Glutamatergic neuron (in vitro differentiated cells): Measurements from ENCODE around the gene ERGIC1. TPM values are rescaled to one million over a fixed set of nuclear protein-coding genes. Genes with fewer than 3 reads are reported as not detected.

ENCODE experiments used
- DNase-seq: peaks from one replicate; pipeline ENCODE4 v3.0.0; 2022
- H3K27ac Mint-ChIP-seq: one replicate; pipeline ENCODE4 v1.8.0; 2020; ENCODE audit warnings: mild to moderate bottlenecking, mixed read lengths, inconsistent platforms; ENCODE audit not compliant: unreplicated experiment
- H3K27me3 Mint-ChIP-seq: one replicate; pipeline ENCODE4 v1.8.0; 2020; ENCODE audit warnings: mild to moderate bottlenecking, moderate library complexity, mixed read lengths, inconsistent platforms; ENCODE audit not compliant: unreplicated experiment
- H3K36me3 Mint-ChIP-seq: one replicate; pipeline ENCODE4 v1.8.0; 2020; ENCODE audit warnings: mild to moderate bottlenecking, mixed read lengths, inconsistent platforms; ENCODE audit not compliant: unreplicated experiment
- H3K4me1 Mint-ChIP-seq: one replicate; pipeline ENCODE4 v1.8.0; 2020; ENCODE audit warnings: mild to moderate bottlenecking, low read depth, mixed read lengths, inconsistent platforms; ENCODE audit not compliant: unreplicated experiment
- H3K4me3 Mint-ChIP-seq: one replicate; pipeline ENCODE4 v1.8.0; 2020; ENCODE audit warnings: mild to moderate bottlenecking, mixed read lengths, inconsistent platforms; ENCODE audit not compliant: unreplicated experiment
- H3K9me3 Mint-ChIP-seq: one replicate; pipeline ENCODE4 v1.8.0; 2020; ENCODE audit warnings: mild to moderate bottlenecking, moderate library complexity, mixed read lengths, inconsistent platforms; ENCODE audit not compliant: unreplicated experiment
- total RNA-seq: library from RNA; stranded (reverse); fragmentation: NEBNext Ultra II Directional; extraction: Animal tissue kit (Norgen Biotek cat#: 25700); gene quantifications from one replicate; pipeline ENCODE4 v1.2.1, GENCODE V29; 2021; ENCODE audit not compliant: unreplicated experiment
- TF ChIP-seq, protein P1 (sequence below): fragments of 200-600 bp; sonication (generic); IDR thresholded peaks from one replicate; pipeline ENCODE4 v1.5.0; 2021; ENCODE audit not compliant: partially characterized antibody, unreplicated experiment

The ERGIC1 gene
- total RNA-seq, 1 donor from 2014 or later, result 76.2 TPM

- peak overlapping the region; percentile 80 for H3K4me3 Mint-ChIP-seq
- TF ChIP-seq, protein P1, sequence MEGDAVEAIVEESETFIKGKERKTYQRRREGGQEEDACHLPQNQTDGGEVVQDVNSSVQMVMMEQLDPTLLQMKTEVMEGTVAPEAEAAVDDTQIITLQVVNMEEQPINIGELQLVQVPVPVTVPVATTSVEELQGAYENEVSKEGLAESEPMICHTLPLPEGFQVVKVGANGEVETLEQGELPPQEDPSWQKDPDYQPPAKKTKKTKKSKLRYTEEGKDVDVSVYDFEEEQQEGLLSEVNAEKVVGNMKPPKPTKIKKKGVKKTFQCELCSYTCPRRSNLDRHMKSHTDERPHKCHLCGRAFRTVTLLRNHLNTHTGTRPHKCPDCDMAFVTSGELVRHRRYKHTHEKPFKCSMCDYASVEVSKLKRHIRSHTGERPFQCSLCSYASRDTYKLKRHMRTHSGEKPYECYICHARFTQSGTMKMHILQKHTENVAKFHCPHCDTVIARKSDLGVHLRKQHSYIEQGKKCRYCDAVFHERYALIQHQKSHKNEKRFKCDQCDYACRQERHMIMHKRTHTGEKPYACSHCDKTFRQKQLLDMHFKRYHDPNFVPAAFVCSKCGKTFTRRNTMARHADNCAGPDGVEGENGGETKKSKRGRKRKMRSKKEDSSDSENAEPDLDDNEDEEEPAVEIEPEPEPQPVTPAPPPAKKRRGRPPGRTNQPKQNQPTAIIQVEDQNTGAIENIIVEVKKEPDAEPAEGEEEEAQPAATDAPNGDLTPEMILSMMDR, result no peak
- peaks cover under 1% of the 10 kb centered on the region for H3K36me3 Mint-ChIP-seq
- peak overlapping the region; percentile 98 for H3K27ac Mint-ChIP-seq
- peaks cover 35% of the 10 kb centered on the region for H3K4me1 Mint-ChIP-seq
- DNase-seq, result no peak
- H3K27me3 Mint-ChIP-seq, result peaks cover 9% of the 10 kb centered on the region
- H3K9me3 Mint-ChIP-seq, result peaks cover 11% of the 10 kb centered on the region
Observed at GRCh38 chr5:172876578-172876977, 42.5 kb downstream of the ERGIC1 start.

DNA sequence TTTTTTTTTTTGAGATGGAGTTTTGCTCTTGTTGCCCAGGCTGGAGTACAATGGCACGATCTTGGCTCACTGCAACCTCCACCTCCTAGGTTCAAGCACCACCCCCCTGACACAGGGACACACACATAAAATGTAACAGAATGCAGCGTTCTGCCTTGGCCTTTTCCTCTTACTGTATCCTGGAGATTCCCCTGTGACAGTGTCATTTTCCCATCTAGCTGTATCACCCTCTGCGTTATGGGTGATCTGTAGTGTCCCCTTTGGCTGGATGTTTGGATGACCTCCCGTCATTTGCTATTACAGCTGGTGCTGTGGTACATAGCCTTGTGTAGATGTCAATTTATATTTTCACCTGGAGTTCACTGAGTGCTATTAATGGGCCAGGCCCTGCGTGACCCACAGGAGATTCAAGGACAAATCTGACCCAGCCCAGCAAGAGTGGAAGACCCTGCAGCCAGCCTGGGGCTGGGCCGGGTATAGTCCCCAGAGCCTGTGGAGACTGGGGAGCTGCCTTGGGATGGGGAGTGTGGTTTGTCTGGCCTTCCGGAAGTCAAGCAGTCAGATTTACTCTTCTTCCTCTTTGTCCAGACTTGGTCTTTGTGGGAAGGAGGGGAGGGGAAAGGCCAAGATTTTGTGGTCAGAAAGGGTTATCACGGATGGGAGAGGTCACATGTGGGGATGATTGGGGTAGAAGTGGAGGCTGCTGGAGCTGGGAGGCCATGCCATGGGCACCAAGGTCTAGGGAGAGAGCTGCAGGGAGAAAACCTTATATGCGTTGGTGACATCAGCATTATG, 43.6 kb downstream of the ERGIC1 start:
- TF ChIP-seq, protein P1, result no peak
- H3K27me3 Mint-ChIP-seq, result peaks cover 9% of the 10 kb centered on the region
- H3K4me3 Mint-ChIP-seq, result no peak overlapping the region
- H3K4me1 Mint-ChIP-seq, result peaks cover 35% of the 10 kb centered on the region
- H3K36me3 Mint-ChIP-seq, result peaks cover 10% of the 10 kb centered on the region
- H3K9me3 Mint-ChIP-seq, result peaks cover 12% of the 10 kb centered on the region
- peak overlapping the region; percentile 74 for H3K27ac Mint-ChIP-seq
- DNase-seq, result no peak

- peaks cover 9% of the 10 kb centered on the region for H3K27me3 Mint-ChIP-seq
- TF ChIP-seq, protein P1, result no peak
- no peak overlapping the region for H3K27ac Mint-ChIP-seq
- H3K4me3 Mint-ChIP-seq, result no peak overlapping the region
- peaks cover 17% of the 10 kb centered on the region for H3K36me3 Mint-ChIP-seq
- H3K9me3 Mint-ChIP-seq, result peaks cover 11% of the 10 kb centered on the region
- no peak for DNase-seq
- peaks cover 31% of the 10 kb centered on the region for H3K4me1 Mint-ChIP-seq
Observed at GRCh38 chr5:172878585-172878932, 44.5 kb downstream of the ERGIC1 start.

DNA sequence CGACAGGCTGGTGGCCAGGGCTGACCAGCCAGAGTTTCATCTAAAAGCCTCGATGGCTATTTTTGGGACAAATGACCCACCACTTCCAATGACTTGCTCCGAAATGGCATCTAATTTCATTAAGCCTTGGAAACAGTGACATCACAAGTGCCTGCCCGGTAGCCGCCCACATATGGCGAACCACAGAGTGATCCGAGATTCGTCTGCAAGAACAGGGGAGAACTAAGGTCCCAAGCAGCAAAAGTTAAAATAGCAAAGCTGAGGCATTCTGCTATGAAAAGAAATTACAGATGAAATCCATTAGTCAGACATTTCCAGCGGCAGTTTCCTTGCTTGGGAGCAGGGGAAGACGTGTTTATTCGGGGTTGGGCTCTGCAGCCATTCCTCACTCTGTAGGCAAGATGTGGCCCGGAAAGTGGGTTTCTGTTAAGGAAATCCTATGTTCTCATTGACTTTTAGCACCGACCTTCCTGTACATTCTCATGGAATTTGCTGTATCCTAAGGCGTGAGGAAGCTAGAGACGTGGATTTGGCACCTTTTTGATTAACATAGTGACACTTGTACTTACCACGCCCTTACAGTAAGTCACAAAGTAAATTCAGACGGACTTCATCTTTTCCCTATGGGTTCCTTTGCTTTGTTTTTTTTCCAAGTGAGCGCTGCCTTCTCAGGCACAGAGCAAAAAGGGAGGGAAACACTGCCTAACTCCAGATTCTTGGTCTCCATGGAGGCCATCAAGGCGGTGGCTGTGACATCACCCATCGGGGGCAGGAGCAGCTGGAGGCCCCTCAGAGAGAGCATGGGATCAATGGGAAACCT, 45.1 kb downstream of the ERGIC1 start:
- H3K4me3 Mint-ChIP-seq, result no peak overlapping the region
- H3K4me1 Mint-ChIP-seq, result peaks cover 31% of the 10 kb centered on the region
- DNase-seq, result no peak
- peaks cover 21% of the 10 kb centered on the region for H3K36me3 Mint-ChIP-seq
- TF ChIP-seq, protein P1, result no peak
- peaks cover 9% of the 10 kb centered on the region for H3K27me3 Mint-ChIP-seq
- H3K9me3 Mint-ChIP-seq, result peaks cover 11% of the 10 kb centered on the region
- H3K27ac Mint-ChIP-seq, result peak overlapping the region; percentile 75
